Spleen (tissue), 11 donors: Measurements from ENCODE around the gene POLR3GL. TPM values are rescaled to one million over a fixed set of nuclear protein-coding genes. Genes with fewer than 3 reads are reported as not detected.
"Not testable (repeated sequence)": the region's sequence is repeated elsewhere in the genome, so short reads cannot be mapped to it uniquely, and the experiment has no call there.

Source experiments
- DNase-seq: peaks from one replicate; pipeline ENCODE4 v3.0.0-alpha.2; 2020
- H3K27ac ChIP-seq, 8 donors: fragments of 200-600 bp; sonication (generic) in 7 of 8; 1 replicate in 4 of 8; 2 replicates in 4 of 8; pipeline versions ENCODE4 v1.5.0 to v1.8.0; 2016 to 2021; ENCODE audit warnings: inconsistent platforms in 4 of 8, mild to moderate bottlenecking in 4 of 8, moderate library complexity in 1 of 8
- H3K27me3 ChIP-seq, 7 donors: fragments of 200-600 bp; sonication (generic) in 6 of 7; replicated peaks in 1 of 7; 1 replicate in 4 of 7; 2 replicates in 3 of 7; pipeline versions ENCODE4 v1.5.0 to v1.8.0; 2016 to 2021; ENCODE audit warnings: inconsistent platforms in 3 of 7, mild to moderate bottlenecking in 1 of 7
- H3K36me3 ChIP-seq, 6 donors: fragments of 200-600 bp; sonication (generic) in 5 of 6; 1 replicate in 4 of 6; 2 replicates in 2 of 6; pipeline versions ENCODE4 v1.5.0 to v1.8.0; 2016 to 2021; ENCODE audit warnings: inconsistent platforms in 2 of 6
- H3K4me1 ChIP-seq, 6 donors: fragments of 200-600 bp; sonication (generic) in 5 of 6; 1 replicate in 3 of 6; 2 replicates in 3 of 6; pipeline versions ENCODE4 v1.5.0 to v1.8.0; 2016 to 2021; ENCODE audit warnings: inconsistent platforms in 3 of 6
- H3K4me3 ChIP-seq, 8 donors: fragments of 200-600 bp; sonication (generic) in 7 of 8; 1 replicate in 4 of 8; 2 replicates in 4 of 8; pipeline versions ENCODE4 v1.5.0 to v1.8.0; 2016 to 2021; ENCODE audit warnings: inconsistent platforms in 4 of 8, mild to moderate bottlenecking in 4 of 8, moderate library complexity in 2 of 8
- H3K9me3 ChIP-seq, 8 donors: fragments of 200-600 bp; sonication (generic) in 7 of 8; 1 replicate in 4 of 8; 2 replicates in 4 of 8; pipeline versions ENCODE4 v1.5.0 to v1.8.0; 2016 to 2021; ENCODE audit warnings: inconsistent platforms in 4 of 8
- POLR2A ChIP-seq, 3 donors: fragments of 450-650 bp; IDR thresholded peaks; one replicate each; pipeline ENCODE4 v1.5.1; 2017; ENCODE audit warnings: antibody characterized with exemption in 3 of 3, mild to moderate bottlenecking in 1 of 3
- POLR2AphosphoS5 ChIP-seq, 3 donors: sonication (generic); formaldehyde crosslinking; IDR thresholded peaks; one replicate each; pipeline ENCODE4 v1.5.1; 2017; ENCODE audit warnings: antibody characterized with exemption in 3 of 3
- WGBS, 5 donors: extraction: QIAGEN DNeasy Blood & Tissue Kit in 3 of 5; methylation state at CpG; one replicate each; pipeline versions ENCODE4 v1.1.5 to v1.1.7; 2013 to 2018; 5-methylcytosine and 5-hydroxymethylcytosine counted together
- intact Hi-C: fragments of 100-400 bp; cut with DNase I; formaldehyde crosslinking; loops from one replicate; pipeline ENCODE4 v1.15.0; 2023; ENCODE audit warnings: low total_unique reads
- polyA plus RNA-seq, 3 donors: library from polyadenylated mRNA; stranded (reverse); fragments of 200-250 nt; gene quantifications; one replicate each; pipeline ENCODE4 v1.2.1, GENCODE V29; 2013
- total RNA-seq, 7 donors: library from RNA; depleted of rRNA in 3 of 7; stranded (reverse); fragments of >200 nt in 3 of 7; fragmentation: NEBNext Ultra II Directional in 4 of 7; extraction: Animal tissue kit (Norgen Biotek cat#: 25700) in 4 of 7; gene quantifications; one replicate each; pipeline versions ENCODE4 v1.1.0 to v1.2.1, GENCODE V29; 2016 to 2021
- TF ChIP-seq, protein P1 (sequence below), 11 experiments: fragments of 200-600 bp in 7 of 11; fragments of 450-650 bp in 4 of 11; sonication (generic) in 4 of 11; IDR thresholded peaks in 8 of 11; conservative IDR thresholded peaks in 3 of 11; 1 replicate in 7 of 11; 2 replicates in 4 of 11; pipeline versions ENCODE4 v1.4.0 to v1.8.0; 2016 to 2021; ENCODE audit warnings: antibody characterized with exemption in 11 of 11, inconsistent platforms in 4 of 11, mild to moderate bottlenecking in 1 of 11
- donor health status: healthy with polysubstance abuse.
- donor health status: DM: no; HTN: no; CAD: no; lungs with moderate emphysema.
- donor health status: DM: no; HTN: no; CAD: no.
- donor health status: Bipolar disorder and iron deficiency.
- donor health status: healthy.
- donor health status: DM: no; HTN: no; CAD: no.
- donor health status: DM: yes; HTN: yes; CAD: no.

POLR3GL gene
- total and polyA plus RNA-seq, 10 donors, result 22.1 to 69.2 (median 32.9) TPM

DNA sequence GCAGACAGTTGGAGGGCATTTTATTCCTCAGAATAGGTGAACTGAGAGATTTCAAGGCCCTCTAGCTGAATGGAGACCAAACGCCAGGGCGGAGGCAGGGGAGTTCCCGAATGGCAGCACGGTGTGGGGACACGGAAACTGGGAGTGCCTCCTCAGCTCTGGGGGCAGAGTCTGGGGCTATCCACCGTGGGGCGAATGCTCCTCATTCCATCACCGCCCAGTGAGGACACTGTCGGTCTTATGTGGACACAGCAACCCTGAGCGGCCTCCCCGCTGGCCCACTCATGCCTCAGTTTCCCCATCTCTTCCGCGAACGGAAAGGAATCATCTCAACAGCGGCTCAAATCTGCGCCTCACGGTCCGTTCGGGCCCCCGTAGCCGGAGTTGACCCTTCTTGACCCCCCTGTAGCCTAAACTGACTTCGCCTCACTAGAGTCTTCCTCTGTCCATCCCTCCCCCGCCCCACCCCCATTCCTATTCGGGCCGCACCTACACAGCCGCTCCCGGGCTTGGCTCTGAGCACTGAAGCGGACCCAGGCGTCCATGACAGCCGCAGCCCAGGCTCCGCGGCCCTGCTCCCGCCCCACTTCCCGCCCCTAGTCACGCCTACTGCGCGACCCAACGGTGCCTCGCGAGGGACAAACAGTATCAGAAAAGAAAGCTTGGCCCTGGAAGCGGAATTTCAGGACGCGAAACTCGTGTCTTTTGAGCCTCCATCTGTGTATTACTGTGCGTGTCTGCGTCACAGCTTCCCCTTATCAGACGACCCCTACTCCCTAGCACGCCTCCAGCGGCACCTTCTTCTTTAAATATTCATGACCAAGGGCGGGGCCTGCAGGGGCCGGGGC is 46.1 kb upstream of the POLR3GL start, which contains the start of gene PEX11B:
TSS of gene PEX11B (minus strand) at position 574 of the 848 bp plus-strand sequence. CDS start at position 545, 29 bp downstream.
- DNase-seq, result peak; percentile 97
- peak within 1 kb of the TSS; percentile 82 to 92 (median 88) for H3K4me3 ChIP-seq
- H3K27me3 ChIP-seq, result no peaks in the 10 kb centered on the region
- H3K27ac ChIP-seq, result peak within 1 kb of the TSS; percentile 84 to 93 (median 92)
- H3K4me1 ChIP-seq, result peaks cover 10 to 71% (median 37%) of the 10 kb centered on the region in 6 donors
- intact Hi-C loops, result no loop called here
- 0 to 1% (median 0%) methylated on average over 49 to 51 of the region's 51 CpGs for WGBS, 5 donors
- no peaks in the 10 kb centered on the region for H3K9me3 ChIP-seq
- H3K36me3 ChIP-seq, result peaks cover 0 to 57% (median 31%) of the 10 kb centered on the region in 6 donors
- TF ChIP-seq POLR2AphosphoS5 (IDR thresholded peaks at IDR 0.05) (peak; percentile 93 to 95 (median 93)), POLR2A (IDR thresholded peaks at IDR 0.05) (peak in 1 of 3 donors; percentile 27)
- TF ChIP-seq, protein P1, sequence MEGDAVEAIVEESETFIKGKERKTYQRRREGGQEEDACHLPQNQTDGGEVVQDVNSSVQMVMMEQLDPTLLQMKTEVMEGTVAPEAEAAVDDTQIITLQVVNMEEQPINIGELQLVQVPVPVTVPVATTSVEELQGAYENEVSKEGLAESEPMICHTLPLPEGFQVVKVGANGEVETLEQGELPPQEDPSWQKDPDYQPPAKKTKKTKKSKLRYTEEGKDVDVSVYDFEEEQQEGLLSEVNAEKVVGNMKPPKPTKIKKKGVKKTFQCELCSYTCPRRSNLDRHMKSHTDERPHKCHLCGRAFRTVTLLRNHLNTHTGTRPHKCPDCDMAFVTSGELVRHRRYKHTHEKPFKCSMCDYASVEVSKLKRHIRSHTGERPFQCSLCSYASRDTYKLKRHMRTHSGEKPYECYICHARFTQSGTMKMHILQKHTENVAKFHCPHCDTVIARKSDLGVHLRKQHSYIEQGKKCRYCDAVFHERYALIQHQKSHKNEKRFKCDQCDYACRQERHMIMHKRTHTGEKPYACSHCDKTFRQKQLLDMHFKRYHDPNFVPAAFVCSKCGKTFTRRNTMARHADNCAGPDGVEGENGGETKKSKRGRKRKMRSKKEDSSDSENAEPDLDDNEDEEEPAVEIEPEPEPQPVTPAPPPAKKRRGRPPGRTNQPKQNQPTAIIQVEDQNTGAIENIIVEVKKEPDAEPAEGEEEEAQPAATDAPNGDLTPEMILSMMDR (IDR thresholded peaks at IDR 0.05 in 8 of 11, conservative IDR thresholded peaks at IDR 0.05 in 3 of 11), result peak in 2 of 11 experiments; percentile 17 to 25

DNA sequence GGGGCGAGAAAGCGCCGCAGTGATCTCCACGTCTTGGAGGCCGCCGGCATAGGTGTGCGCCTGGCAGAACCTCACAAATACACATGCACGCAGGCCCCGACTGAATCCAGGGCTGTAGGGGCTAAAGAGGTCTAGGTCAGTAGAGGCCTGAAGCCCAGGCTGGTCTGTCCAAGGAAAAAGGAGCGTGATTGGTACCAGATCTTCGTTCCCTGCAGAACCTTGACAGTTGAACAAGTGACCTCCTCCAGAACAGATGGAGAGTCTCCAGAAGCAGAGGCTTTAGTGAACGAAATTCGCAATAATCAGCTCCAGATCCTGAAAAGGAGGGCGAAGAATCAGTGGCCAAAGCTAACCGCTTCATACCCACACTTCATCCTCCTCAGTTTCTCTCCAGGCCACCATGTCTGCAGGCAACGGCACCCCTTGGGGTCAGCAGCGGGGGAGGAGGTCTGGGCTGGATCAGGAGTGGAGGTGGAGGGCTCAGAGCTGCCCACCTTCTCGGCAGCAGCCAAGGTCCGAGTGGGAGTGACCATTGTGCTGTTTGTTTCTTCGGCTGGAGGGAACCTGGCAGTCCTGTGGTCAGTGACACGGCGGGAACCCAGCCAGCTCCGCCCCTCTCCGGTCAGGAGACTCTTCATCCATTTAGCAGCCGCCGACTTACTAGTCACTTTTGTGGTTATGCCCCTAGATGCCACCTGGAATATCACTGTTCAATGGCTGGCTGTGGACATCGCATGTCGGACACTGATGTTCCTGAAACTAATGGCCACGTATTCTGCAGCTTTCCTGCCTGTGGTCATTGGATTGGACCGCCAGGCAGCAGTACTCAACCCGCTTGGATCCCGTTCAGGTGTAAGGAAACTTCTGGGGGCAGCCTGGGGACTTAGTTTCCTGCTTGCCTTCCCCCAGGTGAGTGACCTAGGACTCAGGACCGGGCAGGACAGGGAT is 45.2 kb upstream of the POLR3GL start:
- intact Hi-C loops, result no loop called here
- Histone ChIP-seq H3K27ac (peak overlapping the region; percentile 84 to 93 (median 92)), H3K4me3 (peak overlapping the region; percentile 82 to 92 (median 88)), H3K4me1 (peaks cover 10 to 75% (median 38%) of the 10 kb centered on the region in 6 donors), H3K27me3 (no peaks in the 10 kb centered on the region), H3K9me3 (no peaks in the 10 kb centered on the region), H3K36me3 (peaks cover 0 to 57% (median 30%) of the 10 kb centered on the region in 6 donors)
- WGBS, 5 donors, result 1 to 15% (median 7%) methylated on average over 31 to 33 of the region's 33 CpGs
- DNase-seq, result peak; percentile 89
- TF ChIP-seq, protein P1 (IDR thresholded peaks at IDR 0.05 in 8 of 11, conservative IDR thresholded peaks at IDR 0.05 in 3 of 11), result no peak
- TF ChIP-seq POLR2AphosphoS5 (IDR thresholded peaks at IDR 0.05), result peak in 1 of 3 donors; percentile 44

DNA sequence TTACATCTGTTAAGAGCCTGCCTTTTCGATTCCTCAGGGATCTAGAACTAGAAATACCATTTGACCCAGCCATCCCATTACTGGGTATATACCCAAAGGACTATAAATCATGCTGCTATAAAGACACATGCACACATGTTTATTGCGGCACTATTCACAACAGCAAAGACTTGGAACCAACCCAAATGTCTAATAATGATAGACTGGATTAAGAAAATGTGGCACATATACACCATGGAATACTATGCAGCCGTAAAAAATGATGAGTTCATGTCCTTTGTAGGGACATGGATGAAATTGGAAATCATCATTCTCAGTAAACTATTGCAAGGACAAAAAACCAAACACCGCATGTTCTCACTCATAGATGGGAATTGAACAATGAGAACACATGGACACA is 44.2 kb upstream of the POLR3GL start:
- Histone ChIP-seq H3K4me1 (peaks cover 10 to 73% (median 38%) of the 10 kb centered on the region in 6 donors), H3K4me3 (peak overlapping the region in 1 of 8 donors; percentile 86), H3K36me3 (peaks cover 0 to 53% (median 24%) of the 10 kb centered on the region in 6 donors)
- H3K9me3 ChIP-seq, H3K27ac ChIP-seq, H3K27me3 ChIP-seq, DNase-seq, intact Hi-C loops: not testable (repeated sequence)
- 76 to 97% (median 96%) methylated on average over 2 to 4 of the region's 4 CpGs for WGBS, 5 donors

DNA sequence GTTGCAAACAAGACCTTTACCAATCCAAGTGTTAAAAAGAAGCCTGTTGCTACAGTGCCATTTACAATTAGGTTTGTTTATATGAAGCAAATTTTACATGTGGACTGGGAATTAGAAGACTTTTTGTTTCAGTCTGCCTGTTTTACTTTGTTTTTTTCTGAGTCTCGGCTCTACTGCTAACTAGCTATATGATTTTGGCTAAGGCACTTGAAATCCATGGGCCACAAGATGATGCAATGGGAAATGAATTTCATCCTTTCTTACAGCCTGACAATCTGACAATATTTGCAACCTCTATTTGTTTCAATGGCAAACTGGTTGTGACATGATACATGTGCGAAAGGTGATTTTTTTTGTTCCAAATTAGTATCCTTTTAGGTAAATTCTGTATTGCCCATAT is 42.2 kb upstream of the POLR3GL start:
- H3K4me1 ChIP-seq, result peaks cover 20 to 69% (median 39%) of the 10 kb centered on the region in 6 donors
- no peaks in the 10 kb centered on the region for H3K27me3 ChIP-seq
- H3K27ac ChIP-seq, result peak overlapping the region in 2 of 8 donors; percentile 13 to 23
- 52 to 90% (median 71%) methylated on average over 2 of the region's 2 CpGs for WGBS, 5 donors
- no peaks in the 10 kb centered on the region for H3K9me3 ChIP-seq
- H3K4me3 ChIP-seq, result no peak overlapping the region
- H3K36me3 ChIP-seq, result peaks cover 0 to 48% (median 18%) of the 10 kb centered on the region in 6 donors
- intact Hi-C loops, result no loop called here
- no peak for TF ChIP-seq POLR2A (IDR thresholded peaks at IDR 0.05)
- no peak for TF ChIP-seq POLR2AphosphoS5 (IDR thresholded peaks at IDR 0.05)
- TF ChIP-seq, protein P1 (IDR thresholded peaks at IDR 0.05 in 8 of 11, conservative IDR thresholded peaks at IDR 0.05 in 3 of 11), result no peak
- no peak for DNase-seq
